GM23338 (cell line): ENCODE data around the gene THUMPD2.

ENCODE experiments used
- EZH2 ChIP-seq: fragments of 200-600 bp; sonication (generic); IDR thresholded peaks from one replicate; pipeline ENCODE4 v1.8.0; 2017; ENCODE audit warnings: antibody characterized with exemption, mild to moderate bottlenecking, low read depth; ENCODE audit not compliant: unreplicated experiment
- EZH2phosphoT487 ChIP-seq: fragments of 200-600 bp; sonication (generic); IDR thresholded peaks from one replicate; pipeline ENCODE4 v1.8.1; 2018; ENCODE audit warnings: antibody characterized with exemption; ENCODE audit not compliant: unreplicated experiment
- TF ChIP-seq, protein P1 (sequence below): IDR thresholded peaks from one replicate; pipeline ENCODE4 v1.6.1; 2018; ENCODE audit warnings: antibody characterized with exemption; ENCODE audit not compliant: unreplicated experiment
- TF ChIP-seq, protein P2 (sequence below), 2 experiments: fragments of 200-600 bp in 1 of 2; sonication (generic) in 1 of 2; conservative IDR thresholded peaks; 2 replicates each; pipeline versions ENCODE4 v1.5.1 to v1.6.1; 2016 to 2017; ENCODE audit warnings: antibody characterized with exemption in 2 of 2, low read depth in 2 of 2, mild to moderate bottlenecking in 2 of 2, moderate library complexity in 1 of 2

DNA sequence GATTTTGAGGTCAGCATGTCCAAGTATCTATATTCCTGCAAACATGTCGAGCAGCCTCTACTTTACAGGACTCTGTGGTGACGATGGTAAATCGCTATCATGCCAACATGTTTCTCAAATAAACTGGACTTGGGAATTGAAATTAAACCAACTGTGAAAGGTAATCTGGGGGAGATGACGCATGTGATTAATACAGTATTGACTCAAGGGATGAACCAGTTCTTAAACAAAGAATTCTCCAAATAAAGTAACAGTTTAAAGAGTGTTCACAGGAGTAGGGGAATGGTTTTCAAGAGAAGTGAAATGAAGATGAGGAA lies 54.3 kb downstream of the THUMPD2 start:
- TF ChIP-seq, protein P1, sequence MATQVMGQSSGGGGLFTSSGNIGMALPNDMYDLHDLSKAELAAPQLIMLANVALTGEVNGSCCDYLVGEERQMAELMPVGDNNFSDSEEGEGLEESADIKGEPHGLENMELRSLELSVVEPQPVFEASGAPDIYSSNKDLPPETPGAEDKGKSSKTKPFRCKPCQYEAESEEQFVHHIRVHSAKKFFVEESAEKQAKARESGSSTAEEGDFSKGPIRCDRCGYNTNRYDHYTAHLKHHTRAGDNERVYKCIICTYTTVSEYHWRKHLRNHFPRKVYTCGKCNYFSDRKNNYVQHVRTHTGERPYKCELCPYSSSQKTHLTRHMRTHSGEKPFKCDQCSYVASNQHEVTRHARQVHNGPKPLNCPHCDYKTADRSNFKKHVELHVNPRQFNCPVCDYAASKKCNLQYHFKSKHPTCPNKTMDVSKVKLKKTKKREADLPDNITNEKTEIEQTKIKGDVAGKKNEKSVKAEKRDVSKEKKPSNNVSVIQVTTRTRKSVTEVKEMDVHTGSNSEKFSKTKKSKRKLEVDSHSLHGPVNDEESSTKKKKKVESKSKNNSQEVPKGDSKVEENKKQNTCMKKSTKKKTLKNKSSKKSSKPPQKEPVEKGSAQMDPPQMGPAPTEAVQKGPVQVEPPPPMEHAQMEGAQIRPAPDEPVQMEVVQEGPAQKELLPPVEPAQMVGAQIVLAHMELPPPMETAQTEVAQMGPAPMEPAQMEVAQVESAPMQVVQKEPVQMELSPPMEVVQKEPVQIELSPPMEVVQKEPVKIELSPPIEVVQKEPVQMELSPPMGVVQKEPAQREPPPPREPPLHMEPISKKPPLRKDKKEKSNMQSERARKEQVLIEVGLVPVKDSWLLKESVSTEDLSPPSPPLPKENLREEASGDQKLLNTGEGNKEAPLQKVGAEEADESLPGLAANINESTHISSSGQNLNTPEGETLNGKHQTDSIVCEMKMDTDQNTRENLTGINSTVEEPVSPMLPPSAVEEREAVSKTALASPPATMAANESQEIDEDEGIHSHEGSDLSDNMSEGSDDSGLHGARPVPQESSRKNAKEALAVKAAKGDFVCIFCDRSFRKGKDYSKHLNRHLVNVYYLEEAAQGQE = no peak
- TF ChIP-seq, protein P2, sequence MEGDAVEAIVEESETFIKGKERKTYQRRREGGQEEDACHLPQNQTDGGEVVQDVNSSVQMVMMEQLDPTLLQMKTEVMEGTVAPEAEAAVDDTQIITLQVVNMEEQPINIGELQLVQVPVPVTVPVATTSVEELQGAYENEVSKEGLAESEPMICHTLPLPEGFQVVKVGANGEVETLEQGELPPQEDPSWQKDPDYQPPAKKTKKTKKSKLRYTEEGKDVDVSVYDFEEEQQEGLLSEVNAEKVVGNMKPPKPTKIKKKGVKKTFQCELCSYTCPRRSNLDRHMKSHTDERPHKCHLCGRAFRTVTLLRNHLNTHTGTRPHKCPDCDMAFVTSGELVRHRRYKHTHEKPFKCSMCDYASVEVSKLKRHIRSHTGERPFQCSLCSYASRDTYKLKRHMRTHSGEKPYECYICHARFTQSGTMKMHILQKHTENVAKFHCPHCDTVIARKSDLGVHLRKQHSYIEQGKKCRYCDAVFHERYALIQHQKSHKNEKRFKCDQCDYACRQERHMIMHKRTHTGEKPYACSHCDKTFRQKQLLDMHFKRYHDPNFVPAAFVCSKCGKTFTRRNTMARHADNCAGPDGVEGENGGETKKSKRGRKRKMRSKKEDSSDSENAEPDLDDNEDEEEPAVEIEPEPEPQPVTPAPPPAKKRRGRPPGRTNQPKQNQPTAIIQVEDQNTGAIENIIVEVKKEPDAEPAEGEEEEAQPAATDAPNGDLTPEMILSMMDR (conservative IDR thresholded peaks at IDR 0.05; ENCODE audit: low read depth in 2 of 2) = no peak
- TF ChIP-seq EZH2 = no peak
- TF ChIP-seq EZH2phosphoT487 = no peak
